Heart right ventricle (tissue), 16 donors: ENCODE data around the gene GRN. TPM values are rescaled to one million over a fixed set of nuclear protein-coding genes. Genes with fewer than 3 reads are reported as not detected.
A peak's percentile ranks its signal among the peaks of the same experiment; 100 is the strongest.

ENCODE experiments used
- ATAC-seq, 8 donors: fragments of 200-7000 bp; cut with Tn5 transposase; one replicate each; pipeline ENCODE4 v1.9.1; 2020; ENCODE audit warnings: mild to moderate bottlenecking in 8 of 8, moderate library complexity in 8 of 8, moderate number of reproducible peaks in 1 of 8
- DNase-seq, 2 donors: peaks; one replicate each; pipeline ENCODE4 v3.0.0-alpha.2; 2020
- H3K27ac ChIP-seq, 10 donors: fragments of 200-600 bp; sonication (generic) in 2 of 10; one replicate each; pipeline versions ENCODE4 v1.5.0 to v1.8.0; 2020 to 2022; ENCODE audit warnings: mild to moderate bottlenecking in 3 of 10
- H3K27me3 ChIP-seq, 7 donors: fragments of 200-600 bp; one replicate each; pipeline ENCODE4 v1.8.0; 2021 to 2022; ENCODE audit warnings: mild to moderate bottlenecking in 2 of 7
- H3K36me3 ChIP-seq, 9 donors: fragments of 200-600 bp; sonication (generic) in 1 of 9; one replicate each; pipeline versions ENCODE4 v1.5.0 to v1.8.0; 2020 to 2022; ENCODE audit warnings: mild to moderate bottlenecking in 2 of 9
- H3K4me1 ChIP-seq, 9 donors: fragments of 200-600 bp; sonication (generic) in 1 of 9; one replicate each; pipeline versions ENCODE4 v1.5.0 to v1.8.0; 2020 to 2022; ENCODE audit warnings: mild to moderate bottlenecking in 4 of 9
- H3K4me3 ChIP-seq, 10 donors: fragments of 200-600 bp; sonication (generic) in 2 of 10; one replicate each; pipeline versions ENCODE4 v1.5.0 to v1.8.0; 2020 to 2022; ENCODE audit warnings: mild to moderate bottlenecking in 7 of 10, moderate library complexity in 2 of 10
- H3K9me3 ChIP-seq, 11 donors: fragments of 200-600 bp in 10 of 11; sonication (generic) in 2 of 11; one replicate each; pipeline versions ENCODE4 v1.5.0 to v1.8.0; 2013 to 2022; ENCODE audit warnings: mild to moderate bottlenecking in 2 of 11, control low read depth in 1 of 11, moderate library complexity in 1 of 11
- CTCF ChIP-seq, 9 donors: fragments of 200-600 bp; sonication (generic) in 2 of 9; IDR thresholded peaks; one replicate each; pipeline versions ENCODE4 v1.5.0 to v1.8.0; 2021 to 2022; ENCODE audit warnings: antibody characterized with exemption in 9 of 9, mild to moderate bottlenecking in 5 of 9, moderate library complexity in 1 of 9
- whole genome bisulfite sequencing, 2 donors: extraction: QIAGEN DNeasy Blood & Tissue Kit; methylation state at CpG; one replicate each; pipeline ENCODE4 v1.1.7; 2013; ENCODE audit warnings: inconsistent platforms in 1 of 2; 5-methylcytosine and 5-hydroxymethylcytosine counted together
- intact Hi-C, 10 donors: fragments of 100-400 bp; cut with DNase I; formaldehyde crosslinking; loops; one replicate each; pipeline versions ENCODE4 v1.11.1 to v1.14.2; 2022
- polyA plus RNA-seq, 2 donors: library from polyadenylated mRNA; stranded (reverse); fragments of 200-250 nt; gene quantifications; one replicate each; pipeline ENCODE4 v1.2.3, GENCODE V29; 2013
- total RNA-seq, 10 donors: library from RNA; stranded (reverse); fragmentation: NEBNext Ultra II Directional in 3 of 10; extraction: Animal tissue kit (Norgen Biotek cat#: 25700) in 3 of 10; gene quantifications; one replicate each; pipeline versions ENCODE4 v1.2.1 to v1.2.4, GENCODE V29; 2021 to 2023
- donor health status: Arrhythmogenic right ventricular cardiomyopathy.
- donor health status: ischemic (EF 13 %, LVEDD 7.1; RV severe dilation, severe dysfunction).
- donor health status: healthy with polysubstance abuse.
- donor health status: DM: no; HTN: yes; CAD: no.
- donor health status: DM: no; HTN: no; CAD: no.
- donor health status: ischemic (EF 25% LVEDD 6.9; RV normal size, moderate dysfunction).
- donor health status: ischemic (EF 25% LVEDD 5.7; RV mildly dilated, moderate dysfunction).
- donor health status: healthy.
- donor health status: DM: yes; HTN: yes; CAD: no.
- donor health status: Ischemic cardiomyopathy.
- donor health status: ischemic (EF 35%, LVEDD 5.7; RV mildly dilated, moderate dysfunction).
- donor health status: nonischemic (EF 11% LVEDD 7.7; RV severe dilation, severe dysfunction).
- donor health status: DM: yes; HTN: yes; CAD: no.
- donor health status: PGD.
- donor health status: ischemic (EF 29% LVEDD 5.4; RV normal size, mild dysfunction).
- donor health status: nonischemic (EF 23%, LVEDD 6.1; RV moderate dilation, normal function).

Gene GRN
- total and polyA plus RNA-seq, 12 donors, result 41.5 to 303 (median 148) TPM

- H3K4me3 ChIP-seq, result no peak overlapping the region
- WGBS, 2 donors, result 31 to 37% methylated on average over 31 of the region's 31 CpGs
- peaks cover 0 to 30% (median 6%) of the 10 kb centered on the region in 9 donors for H3K4me1 ChIP-seq
- no peak for DNase-seq
- no peak for TF ChIP-seq CTCF (IDR thresholded peaks at IDR 0.05)
- H3K27ac ChIP-seq, result no peak overlapping the region
- H3K9me3 ChIP-seq, result no peaks in the 10 kb centered on the region
- intact Hi-C loops, result no loop called here
- peaks cover 0 to 24% (median 5%) of the 10 kb centered on the region in 7 donors for H3K27me3 ChIP-seq
- ATAC-seq, result peak in 6 of 8 donors; percentile 17 to 65 (median 34)
- H3K36me3 ChIP-seq, result no peaks in the 10 kb centered on the region
Measured at GRCh38 chr17:44374306-44375195, 29.4 kb downstream of the GRN start.

- peaks cover 0 to 15% (median 5%) of the 10 kb centered on the region in 7 donors for H3K27me3 ChIP-seq
- peaks cover 0 to 30% (median 6%) of the 10 kb centered on the region in 9 donors for H3K4me1 ChIP-seq
- intact Hi-C loops, result no loop called here
- no peak overlapping the region for H3K4me3 ChIP-seq
- H3K36me3 ChIP-seq, result no peaks in the 10 kb centered on the region
- WGBS, 2 donors, result 27 to 31% methylated on average over 22 of the region's 22 CpGs
- no peak overlapping the region for H3K27ac ChIP-seq
- peak in 5 of 8 donors; percentile 6 to 32 (median 19) for ATAC-seq
- no peak for TF ChIP-seq CTCF (IDR thresholded peaks at IDR 0.05)
- DNase-seq, result no peak
- no peaks in the 10 kb centered on the region for H3K9me3 ChIP-seq
Measured at GRCh38 chr17:44375196-44376017, 30.3 kb downstream of the GRN start.

GRCh38 chr17:44376124-44376523 is 31.0 kb downstream of the GRN start:
- DNase-seq (peak; percentile 55 to 64), ATAC-seq (peak; percentile 48 to 91 (median 69))
- no peak overlapping the region for H3K27ac ChIP-seq
- no peaks in the 10 kb centered on the region for H3K9me3 ChIP-seq
- peaks cover 0 to 30% (median 6%) of the 10 kb centered on the region in 9 donors for H3K4me1 ChIP-seq
- H3K27me3 ChIP-seq, result peaks cover 0 to 9% (median 4%) of the 10 kb centered on the region in 7 donors
- no peaks in the 10 kb centered on the region for H3K36me3 ChIP-seq
- H3K4me3 ChIP-seq, result no peak overlapping the region
- peak in 8 of 9 donors; percentile 23 to 56 (median 40) for TF ChIP-seq CTCF (IDR thresholded peaks at IDR 0.05)
- 7 to 21% methylated on average over 5 of the region's 5 CpGs for WGBS, 2 donors
- intact Hi-C loops, result no loop called here

GRCh38 chr17:44376779-44377178 is 31.7 kb downstream of the GRN start:
- Histone ChIP-seq H3K9me3 (no peaks in the 10 kb centered on the region), H3K27ac (no peak overlapping the region), H3K27me3 (peaks cover 0 to 9% (median 0%) of the 10 kb centered on the region in 7 donors), H3K4me3 (no peak overlapping the region), H3K4me1 (peaks cover 0 to 30% (median 6%) of the 10 kb centered on the region in 9 donors), H3K36me3 (no peaks in the 10 kb centered on the region)
- DNase-seq (no peak), ATAC-seq (no peak)
- 84 to 85% methylated on average over 12 of the region's 12 CpGs for WGBS, 2 donors
- intact Hi-C loops, result no loop called here
- no peak for TF ChIP-seq CTCF (IDR thresholded peaks at IDR 0.05)
